Ovary (tissue), 3 donors: Measurements from ENCODE around the gene DNASE1L3.

Source experiments
- CTCF ChIP-seq, 3 donors: fragments of 450-650 bp in 2 of 3; fragments of 200-600 bp in 1 of 3; IDR thresholded peaks; one replicate each; pipeline versions ENCODE4 v1.5.1 to v1.8.0; 2016 to 2022; ENCODE audit warnings: antibody characterized with exemption in 3 of 3, mild to moderate bottlenecking in 1 of 3
- POLR2A ChIP-seq: fragments of 450-650 bp; IDR thresholded peaks from one replicate; pipeline ENCODE4 v1.6.1; 2017; ENCODE audit warnings: antibody characterized with exemption, mild to moderate bottlenecking, moderate library complexity
- donor health status: DM: no; HTN: no; CAD: no.

DNA sequence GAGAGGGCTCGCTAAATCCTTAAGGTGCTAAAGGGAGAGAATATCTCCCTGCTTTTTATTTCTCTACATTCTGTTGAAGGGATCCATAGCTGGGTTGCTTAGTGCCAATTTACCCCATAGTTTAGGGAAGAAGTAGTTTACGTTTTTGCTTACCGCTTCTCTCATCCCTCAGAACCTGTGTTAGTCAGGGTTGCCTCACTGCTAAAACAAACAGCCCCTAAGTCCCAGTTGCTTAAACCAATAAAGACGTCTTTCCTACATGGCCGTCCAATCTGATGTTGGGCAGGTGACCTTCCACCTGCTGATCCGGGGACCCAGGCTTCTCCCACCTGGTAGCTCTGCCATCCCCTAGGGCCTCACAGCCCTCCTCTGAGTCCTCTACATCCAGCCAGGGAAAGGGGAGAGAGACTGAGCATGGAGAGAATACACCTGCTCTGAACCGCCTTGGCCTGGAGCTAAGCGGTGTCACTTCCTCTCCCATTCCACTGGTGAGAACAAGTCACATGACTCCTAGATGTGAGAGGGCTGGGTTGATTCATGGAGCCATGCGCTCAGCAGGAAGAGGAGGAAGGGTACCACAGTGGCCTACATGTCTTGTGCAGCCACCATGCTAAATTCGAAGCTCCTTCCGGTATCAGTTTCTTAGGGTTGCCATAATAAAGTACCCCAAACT, 26.3 kb downstream of the DNASE1L3 start:
- no peak for TF ChIP-seq CTCF (IDR thresholded peaks at IDR 0.05)
- TF ChIP-seq POLR2A = no peak
